K562 (cell line): ENCODE measurements around the gene RBKS. TPM values are rescaled to one million over a fixed set of nuclear protein-coding genes. Genes with fewer than 3 reads are reported as not detected.

Experiments used
- BHLHE40 ChIP-seq: IDR thresholded peaks from 2 replicates; pipeline ENCODE4 v1.6.1; 2011; ENCODE audit warnings: low read length, improper control_type of control experiment
- THAP7 ChIP-seq: fragments of 250-450 bp; sonication (Bioruptor Pico); IDR thresholded peaks from 2 replicates; pipeline ENCODE4 v1.5.0; 2021
- THRB ChIP-seq: fragments of 450-650 bp; formaldehyde crosslinking; conservative IDR thresholded peaks from 2 replicates; pipeline ENCODE4 v1.4.0; 2022; ENCODE audit warnings: mild to moderate bottlenecking, missing genetic modification characterization
- U2AF2 ChIP-seq: fragments of 200-400 bp; formaldehyde crosslinking; optimal IDR thresholded peaks from 2 replicates; pipeline ENCODE3; 2017; ENCODE audit warnings: low read depth, mild to moderate bottlenecking, low read length
- ZNF398 ChIP-seq: fragments of 250-450 bp; sonication (Bioruptor Pico); IDR thresholded peaks from 2 replicates; pipeline ENCODE4 v1.8.0; 2021; ENCODE audit warnings: moderate library complexity, mild to moderate bottlenecking, inconsistent platforms
- ZNF589 ChIP-seq: fragments of 200-800 bp; sonication (Bioruptor generic); IDR thresholded peaks from 2 replicates; pipeline ENCODE4 v1.6.1; 2016; ENCODE audit warnings: low read depth, missing genetic modification characterization, missing compliant biosample characterization
- polyA plus RNA-seq, 8 experiments: library from polyadenylated mRNA; depleted of rRNA in 4 of 8; stranded (reverse) in 5 of 8; unstranded in 3 of 8; fragments of >200 nt; fragmentation: Nextera tagmentation in 2 of 8; fragmentation: Illumina TruSeq in 1 of 8; extraction: Ambion mirVana in 2 of 8; extraction: Trizol in 1 of 8; gene quantifications; 2 replicates each; pipeline versions ENCODE4 v1.2.1 to v1.2.3, GENCODE V29; 2011 to 2014; ENCODE audit warnings: inconsistent platforms in 1 of 8, missing spikeins in 1 of 8
- total RNA-seq, 7 experiments: library from RNA; depleted of rRNA in 6 of 7; stranded (reverse); fragments of >200 nt in 6 of 7; fragmentation: Illumina TruSeq in 2 of 7; extraction: Trizol in 2 of 7; gene quantifications; 2 replicates each; pipeline versions ENCODE4 v1.2.1 to v1.2.3, GENCODE V29; 2011 to 2021; ENCODE audit warnings: low replicate concordance in 1 of 7
- TF ChIP-seq, protein P1 (sequence below), 2 experiments: fragments of 450-650 bp in 1 of 2; sonication (generic) in 1 of 2; formaldehyde crosslinking in 1 of 2; IDR thresholded peaks; 2 replicates each; pipeline versions ENCODE4 v1.7.1 to v1.9.0; 2016 to 2022; ENCODE audit warnings: inconsistent platforms in 1 of 2, mild to moderate bottlenecking in 1 of 2, missing genetic modification reagents in 1 of 2
- TF ChIP-seq, protein P2 (sequence below), 2 experiments: fragments of 450-650 bp; IDR thresholded peaks; 2 replicates each; pipeline ENCODE4 v1.6.1; 2018; ENCODE audit warnings: mild to moderate bottlenecking in 2 of 2, low read depth in 1 of 2; ENCODE audit not compliant: partially characterized antibody in 2 of 2

The RBKS gene
- total and polyA plus RNA-seq, 9 of the 15 experiments (the other 6 are each of a cell fraction or from before 2014, with no cell fraction given), result 0.06 to 0.39 (median 0.19) TPM

- TF ChIP-seq ZNF398 (CRISPR knock-in tag), result no peak
- no peak for TF ChIP-seq THRB (CRISPR knock-in tag)
- no peak for TF ChIP-seq ZNF589 (CRISPR knock-in tag)
- no peak for TF ChIP-seq U2AF2
- no peak for TF ChIP-seq BHLHE40
- TF ChIP-seq, protein P1, sequence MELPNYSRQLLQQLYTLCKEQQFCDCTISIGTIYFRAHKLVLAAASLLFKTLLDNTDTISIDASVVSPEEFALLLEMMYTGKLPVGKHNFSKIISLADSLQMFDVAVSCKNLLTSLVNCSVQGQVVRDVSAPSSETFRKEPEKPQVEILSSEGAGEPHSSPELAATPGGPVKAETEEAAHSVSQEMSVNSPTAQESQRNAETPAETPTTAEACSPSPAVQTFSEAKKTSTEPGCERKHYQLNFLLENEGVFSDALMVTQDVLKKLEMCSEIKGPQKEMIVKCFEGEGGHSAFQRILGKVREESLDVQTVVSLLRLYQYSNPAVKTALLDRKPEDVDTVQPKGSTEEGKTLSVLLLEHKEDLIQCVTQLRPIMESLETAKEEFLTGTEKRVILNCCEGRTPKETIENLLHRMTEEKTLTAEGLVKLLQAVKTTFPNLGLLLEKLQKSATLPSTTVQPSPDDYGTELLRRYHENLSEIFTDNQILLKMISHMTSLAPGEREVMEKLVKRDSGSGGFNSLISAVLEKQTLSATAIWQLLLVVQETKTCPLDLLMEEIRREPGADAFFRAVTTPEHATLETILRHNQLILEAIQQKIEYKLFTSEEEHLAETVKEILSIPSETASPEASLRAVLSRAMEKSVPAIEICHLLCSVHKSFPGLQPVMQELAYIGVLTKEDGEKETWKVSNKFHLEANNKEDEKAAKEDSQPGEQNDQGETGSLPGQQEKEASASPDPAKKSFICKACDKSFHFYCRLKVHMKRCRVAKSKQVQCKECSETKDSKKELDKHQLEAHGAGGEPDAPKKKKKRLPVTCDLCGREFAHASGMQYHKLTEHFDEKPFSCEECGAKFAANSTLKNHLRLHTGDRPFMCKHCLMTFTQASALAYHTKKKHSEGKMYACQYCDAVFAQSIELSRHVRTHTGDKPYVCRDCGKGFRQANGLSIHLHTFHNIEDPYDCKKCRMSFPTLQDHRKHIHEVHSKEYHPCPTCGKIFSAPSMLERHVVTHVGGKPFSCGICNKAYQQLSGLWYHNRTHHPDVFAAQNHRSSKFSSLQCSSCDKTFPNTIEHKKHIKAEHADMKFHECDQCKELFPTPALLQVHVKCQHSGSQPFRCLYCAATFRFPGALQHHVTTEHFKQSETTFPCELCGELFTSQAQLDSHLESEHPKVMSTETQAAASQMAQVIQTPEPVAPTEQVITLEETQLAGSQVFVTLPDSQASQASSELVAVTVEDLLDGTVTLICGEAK (IDR thresholded peaks at IDR 0.05), result no peak
- TF ChIP-seq, protein P1 (CRISPR knock-in tag; IDR thresholded peaks at IDR 0.05), result no peak
- TF ChIP-seq, protein P2, sequence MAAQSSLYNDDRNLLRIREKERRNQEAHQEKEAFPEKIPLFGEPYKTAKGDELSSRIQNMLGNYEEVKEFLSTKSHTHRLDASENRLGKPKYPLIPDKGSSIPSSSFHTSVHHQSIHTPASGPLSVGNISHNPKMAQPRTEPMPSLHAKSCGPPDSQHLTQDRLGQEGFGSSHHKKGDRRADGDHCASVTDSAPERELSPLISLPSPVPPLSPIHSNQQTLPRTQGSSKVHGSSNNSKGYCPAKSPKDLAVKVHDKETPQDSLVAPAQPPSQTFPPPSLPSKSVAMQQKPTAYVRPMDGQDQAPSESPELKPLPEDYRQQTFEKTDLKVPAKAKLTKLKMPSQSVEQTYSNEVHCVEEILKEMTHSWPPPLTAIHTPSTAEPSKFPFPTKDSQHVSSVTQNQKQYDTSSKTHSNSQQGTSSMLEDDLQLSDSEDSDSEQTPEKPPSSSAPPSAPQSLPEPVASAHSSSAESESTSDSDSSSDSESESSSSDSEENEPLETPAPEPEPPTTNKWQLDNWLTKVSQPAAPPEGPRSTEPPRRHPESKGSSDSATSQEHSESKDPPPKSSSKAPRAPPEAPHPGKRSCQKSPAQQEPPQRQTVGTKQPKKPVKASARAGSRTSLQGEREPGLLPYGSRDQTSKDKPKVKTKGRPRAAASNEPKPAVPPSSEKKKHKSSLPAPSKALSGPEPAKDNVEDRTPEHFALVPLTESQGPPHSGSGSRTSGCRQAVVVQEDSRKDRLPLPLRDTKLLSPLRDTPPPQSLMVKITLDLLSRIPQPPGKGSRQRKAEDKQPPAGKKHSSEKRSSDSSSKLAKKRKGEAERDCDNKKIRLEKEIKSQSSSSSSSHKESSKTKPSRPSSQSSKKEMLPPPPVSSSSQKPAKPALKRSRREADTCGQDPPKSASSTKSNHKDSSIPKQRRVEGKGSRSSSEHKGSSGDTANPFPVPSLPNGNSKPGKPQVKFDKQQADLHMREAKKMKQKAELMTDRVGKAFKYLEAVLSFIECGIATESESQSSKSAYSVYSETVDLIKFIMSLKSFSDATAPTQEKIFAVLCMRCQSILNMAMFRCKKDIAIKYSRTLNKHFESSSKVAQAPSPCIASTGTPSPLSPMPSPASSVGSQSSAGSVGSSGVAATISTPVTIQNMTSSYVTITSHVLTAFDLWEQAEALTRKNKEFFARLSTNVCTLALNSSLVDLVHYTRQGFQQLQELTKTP (IDR thresholded peaks at IDR 0.05; ENCODE audit: low read depth in 1 of 2, partially characterized antibody in 2 of 2), result no peak
- no peak for TF ChIP-seq THAP7 (CRISPR knock-in tag)
These were observed 13.6 kb upstream of the RBKS start (continued) for GRCh38 chr2:27903649-27904404.
